Right ventricle myocardium inferior (tissue), 1 donor: ENCODE data around the gene TP63. TPM values are rescaled to one million over a fixed set of nuclear protein-coding genes. Genes with fewer than 3 reads are reported as not detected.

Experiments
- ATAC-seq: fragments of 200-7000 bp; cut with Tn5 transposase; one replicate; pipeline ENCODE4 v1.9.1; 2020; ENCODE audit warnings: mild to moderate bottlenecking, moderate library complexity
- DNase-seq: peaks from one replicate; pipeline ENCODE4 v3.0.0; 2021; ENCODE audit errors: missing footprints
- intact Hi-C: fragments of 100-400 bp; cut with DNase I; formaldehyde crosslinking; loops from one replicate; pipeline ENCODE4 v1.11.0; 2022
- total RNA-seq: library from RNA; stranded (reverse); fragmentation: NEBNext Ultra II Directional; extraction: Animal tissue kit (Norgen Biotek cat#: 25700); gene quantifications from one replicate; pipeline ENCODE4 v1.2.1, GENCODE V29; 2021
- donor health status: DM: no; HTN: yes; CAD: no; lungs with severe emphysema.

Gene TP63
- total RNA-seq, 1 donor from 2014 or later, result not detected

- ATAC-seq (peak; percentile 91), DNase-seq (no peak)
Observed at GRCh38 chr3:189710620-189711402, 79.6 kb downstream of the TP63 start.

GRCh38 chr3:189712906-189713483, 81.8 kb downstream of the TP63 start:
- DNase-seq (no peak), ATAC-seq (no peak)
- intact Hi-C loops, result no loop called here

More at GRCh38 chr3:189710620-189711402, 79.6 kb downstream of the TP63 start:
- intact Hi-C loops, result no loop called here

- ATAC-seq, result no peak
- intact Hi-C loops, result no loop called here
- DNase-seq, result no peak
Observed at GRCh38 chr3:189714991-189715961, 84.1 kb downstream of the TP63 start.

GRCh38 chr3:189718215-189718614, 87.0 kb downstream of the TP63 start:
- intact Hi-C loops, result no loop called here
- DNase-seq (no peak), ATAC-seq (no peak)

- ATAC-seq, result no peak
- DNase-seq, result no peak
- intact Hi-C loops, result no loop called here
Observed at GRCh38 chr3:189720736-189721417, 89.7 kb downstream of the TP63 start.

GRCh38 chr3:189721873-189722665, 90.9 kb downstream of the TP63 start:
- ATAC-seq (no peak), DNase-seq (no peak)
- intact Hi-C loops, result no loop called here

- intact Hi-C loops, result no loop called here
- DNase-seq, result no peak
- no peak for ATAC-seq
Observed at GRCh38 chr3:189724356-189724755, 93.2 kb downstream of the TP63 start.

- DNase-seq, result no peak
- intact Hi-C loops, result no loop called here
- ATAC-seq, result no peak
Observed at GRCh38 chr3:189726277-189726676, 95.1 kb downstream of the TP63 start.

GRCh38 chr3:189727158-189727557, 96.0 kb downstream of the TP63 start:
- intact Hi-C loops, result no loop called here
- no peak for ATAC-seq

GRCh38 chr3:189727898-189728297, 96.7 kb downstream of the TP63 start:
- DNase-seq (no peak), ATAC-seq (no peak)
- intact Hi-C loops, result no loop called here

More at GRCh38 chr3:189727158-189727557, 96.0 kb downstream of the TP63 start:
- DNase-seq, result no peak

- no peak for DNase-seq
- ATAC-seq, result no peak
- intact Hi-C loops, result no loop called here
Observed at GRCh38 chr3:189728915-189729314, 97.7 kb downstream of the TP63 start.

GRCh38 chr3:189734061-189734460, 102.9 kb downstream of the TP63 start:
- ATAC-seq, result no peak
- no peak for DNase-seq
- intact Hi-C loops, result no loop called here

GRCh38 chr3:189735913-189736312, 104.7 kb downstream of the TP63 start:
- no peak for ATAC-seq
- no peak for DNase-seq
- intact Hi-C loops, result no loop called here

GRCh38 chr3:189737071-189737470, 105.9 kb downstream of the TP63 start:
- intact Hi-C loops, result no loop called here
- DNase-seq, result no peak
- ATAC-seq, result no peak

GRCh38 chr3:189737619-189738018, 106.4 kb downstream of the TP63 start:
- no peak for ATAC-seq
- intact Hi-C loops, result no loop called here
- DNase-seq, result no peak

- no peak for ATAC-seq
- intact Hi-C loops, result no loop called here
Observed at GRCh38 chr3:189739378-189739777, 108.2 kb downstream of the TP63 start.

GRCh38 chr3:189740156-189740555, 109.0 kb downstream of the TP63 start:
- intact Hi-C loops, result no loop called here
- no peak for DNase-seq
- ATAC-seq, result no peak

More at GRCh38 chr3:189739378-189739777, 108.2 kb downstream of the TP63 start:
- DNase-seq, result no peak

- ATAC-seq, result no peak
- intact Hi-C loops, result no loop called here
- no peak for DNase-seq
Observed at GRCh38 chr3:189744235-189744634, 113.0 kb downstream of the TP63 start.
